GM23248 (cell line): Measurements from ENCODE around the gene MAP3K10. TPM values are rescaled to one million over a fixed set of nuclear protein-coding genes. Genes with fewer than 3 reads are reported as not detected.

Experiments
- DNase-seq: peaks from one replicate; pipeline ENCODE4 v3.0.0-alpha.2; 2015
- H2AFZ ChIP-seq: fragments of 200-600 bp; sonication (generic); 2 replicates; pipeline ENCODE4 v1.6.1; 2016; ENCODE audit warnings: antibody characterized with exemption
- H3F3A ChIP-seq: fragments of 200-600 bp; sonication (generic); 2 replicates; pipeline ENCODE4 v1.6.1; 2016; ENCODE audit warnings: mild to moderate bottlenecking, antibody characterized with exemption, mixed run types; ENCODE audit not compliant: insufficient read depth
- H3K27ac ChIP-seq: fragments of 200-600 bp; sonication (generic); 2 replicates; pipeline ENCODE4 v1.5.1; 2016; ENCODE audit warnings: mild to moderate bottlenecking
- H3K27me3 ChIP-seq: fragments of 200-600 bp; sonication (generic); replicated peaks from 2 replicates; pipeline ENCODE4 v1.6.1; 2016; ENCODE audit warnings: mild to moderate bottlenecking; ENCODE audit not compliant: insufficient read depth
- H3K36me3 ChIP-seq: fragments of 200-600 bp; sonication (generic); 2 replicates; pipeline ENCODE4 v1.6.1; 2016; ENCODE audit warnings: low read depth, mild to moderate bottlenecking
- H3K4me1 ChIP-seq: fragments of 200-600 bp; sonication (generic); 2 replicates; pipeline ENCODE4 v1.6.1; 2016; ENCODE audit warnings: mild to moderate bottlenecking; ENCODE audit not compliant: insufficient read depth
- H3K4me2 ChIP-seq: fragments of 200-600 bp; sonication (generic); one replicate; pipeline ENCODE4 v1.6.1; 2016; ENCODE audit warnings: mild to moderate bottlenecking; ENCODE audit not compliant: unreplicated experiment
- H3K4me3 ChIP-seq: fragments of 200-600 bp; sonication (generic); 2 replicates; pipeline ENCODE4 v1.5.1; 2016; ENCODE audit warnings: mild to moderate bottlenecking
- H3K79me2 ChIP-seq: fragments of 200-600 bp; sonication (generic); 2 replicates; pipeline ENCODE4 v1.6.1; 2016; ENCODE audit warnings: mild to moderate bottlenecking; ENCODE audit not compliant: insufficient read depth
- H3K9ac ChIP-seq: fragments of 200-600 bp; sonication (generic); 2 replicates; pipeline ENCODE4 v1.6.1; 2016; ENCODE audit warnings: mild to moderate bottlenecking
- H3K9me2 ChIP-seq: fragments of 200-600 bp; sonication (generic); 2 replicates; pipeline ENCODE4 v1.6.1; 2016; ENCODE audit warnings: mixed run types, mild to moderate bottlenecking, moderate library complexity; ENCODE audit not compliant: insufficient read depth
- H3K9me3 ChIP-seq: fragments of 200-600 bp; sonication (generic); one replicate; pipeline ENCODE4 v1.6.1; 2017; ENCODE audit warnings: low read depth
- H4K20me1 ChIP-seq: fragments of 200-600 bp; sonication (generic); 2 replicates; pipeline ENCODE4 v1.6.0; 2016; ENCODE audit not compliant: insufficient read depth
- EZH2 ChIP-seq: fragments of 200-600 bp; sonication (generic); IDR thresholded peaks from 2 replicates; pipeline ENCODE4 v1.6.1; 2018; ENCODE audit warnings: antibody characterized with exemption, mild to moderate bottlenecking; ENCODE audit not compliant: insufficient read depth, poor library complexity, severe bottlenecking
- EZH2phosphoT487 ChIP-seq: fragments of 200-600 bp; sonication (generic); IDR thresholded peaks from 2 replicates; pipeline ENCODE4 v1.6.1; 2018; ENCODE audit warnings: antibody characterized with exemption, moderate library complexity, mild to moderate bottlenecking, low read depth; ENCODE audit not compliant: insufficient read depth
- WGBS, 2 experiments: methylation state at CpG; one replicate each; pipeline ENCODE4 v1.1.6; 2015 to 2017; ENCODE audit warnings: low lambda C conversion rate in 2 of 2, low coverage in 1 of 2; ENCODE audit errors: missing lambda C conversion rate in 2 of 2; 5-methylcytosine and 5-hydroxymethylcytosine counted together
- in situ Hi-C: fragments of 300-500 bp; cut with MboI; formaldehyde crosslinking; loops from 2 replicates; pipeline ENCODE4 v1.15.0; 2020
- polyA plus RNA-seq: library from polyadenylated mRNA; unstranded; fragments of >200 nt; fragmentation: Nextera tagmentation; extraction: Ambion mirVana; gene quantifications from 2 replicates; pipeline ENCODE4 v1.2.1, GENCODE V29; 2016
- total RNA-seq: library from RNA; depleted of rRNA; stranded (reverse); fragments of >200 nt; shearing (Covaris generic); gene quantifications from 2 replicates; pipeline ENCODE4 v1.2.3, GENCODE V29; 2014

The MAP3K10 gene
- total and polyA plus RNA-seq, 2 experiments from 2014 or later = 1.8 to 13.1 TPM

GRCh38 chr19:40184273-40184672 is 7.0 kb upstream of the MAP3K10 start:
- Histone ChIP-seq H3K27ac (no peak overlapping the region), H3K9me3 (no peaks in the 10 kb centered on the region), H3K9ac (no peak overlapping the region), H2AFZ (no peak overlapping the region), H3K4me2 (no peak overlapping the region), H3K27me3 (no peaks in the 10 kb centered on the region), H4K20me1 (no peaks in the 10 kb centered on the region), H3K4me1 (no peaks in the 10 kb centered on the region), H3K4me3 (no peak overlapping the region), H3K79me2 (no peaks in the 10 kb centered on the region), H3F3A (no peaks in the 10 kb centered on the region), H3K36me3 (no peaks in the 10 kb centered on the region), H3K9me2 (no peaks in the 10 kb centered on the region)
- TF ChIP-seq EZH2 = no peak
- TF ChIP-seq EZH2phosphoT487 = no peak
- DNase-seq = no peak
- in situ Hi-C loops = no loop called here
- WGBS, 2 experiments = 53 to 59% methylated on average over 1 of the region's 1 CpG

GRCh38 chr19:40191836-40192646 is 815 bp downstream of the MAP3K10 start:
- no peak overlapping the region for H3K27ac ChIP-seq

GRCh38 chr19:40192758-40193586 is 1.7 kb downstream of the MAP3K10 start:
- no peaks in the 10 kb centered on the region for H3K27me3 ChIP-seq
- 72 to 76% methylated on average over 5 of the region's 5 CpGs for WGBS, 2 experiments
- H3K4me2 ChIP-seq = peak overlapping the region; percentile 88
- 0 out of 2 replicates have a peak overlapping the region, but pooled peaks have one; percentile 85 for H3K9ac ChIP-seq
- H3K4me3 ChIP-seq = peak overlapping the region; percentile 81; the same call in 1 of the 2 replicates
- no peak for TF ChIP-seq EZH2phosphoT487
- no peak for TF ChIP-seq EZH2
- H3K4me1 ChIP-seq = peaks cover 7% of the 10 kb centered on the region; the same call in 1 of the 2 replicates
- in situ Hi-C loops = no loop called here
- 0 out of 2 replicates have a peak, but pooled peaks cover 3% of the 10 kb centered on the region for H3F3A ChIP-seq
- no peaks in the 10 kb centered on the region for H3K79me2 ChIP-seq
- no peaks in the 10 kb centered on the region for H3K9me2 ChIP-seq
- H3K27ac ChIP-seq = peak overlapping the region; percentile 15; the same call in 1 of the 2 replicates
- no peak overlapping the region for H2AFZ ChIP-seq
- H4K20me1 ChIP-seq = no peaks in the 10 kb centered on the region
- DNase-seq = peak; percentile 25
- no peaks in the 10 kb centered on the region for H3K9me3 ChIP-seq
- no peaks in the 10 kb centered on the region for H3K36me3 ChIP-seq

More at GRCh38 chr19:40191836-40192646, 815 bp downstream of the MAP3K10 start:
- 14 to 20% methylated on average over 17 to 44 of the region's 62 CpGs for WGBS, 2 experiments
- H3K27me3 ChIP-seq = no peaks in the 10 kb centered on the region
- H2AFZ ChIP-seq = peak overlapping the region; percentile 70
- peak overlapping the region; percentile 88 for H3K4me2 ChIP-seq
- 0 out of 2 replicates have a peak, but pooled peaks cover 3% of the 10 kb centered on the region for H3F3A ChIP-seq
- peaks cover 7% of the 10 kb centered on the region; the same call in 1 of the 2 replicates for H3K4me1 ChIP-seq
- peak overlapping the region; percentile 81 for H3K4me3 ChIP-seq
- no peaks in the 10 kb centered on the region for H3K9me2 ChIP-seq
- no peaks in the 10 kb centered on the region for H3K9me3 ChIP-seq
- H3K36me3 ChIP-seq = no peaks in the 10 kb centered on the region
- DNase-seq = peak; percentile 61
- peak overlapping the region; percentile 85 for H3K9ac ChIP-seq
- H3K79me2 ChIP-seq = no peaks in the 10 kb centered on the region
- in situ Hi-C loops = no loop called here
- TF ChIP-seq EZH2 = no peak
- no peak for TF ChIP-seq EZH2phosphoT487
- no peaks in the 10 kb centered on the region for H4K20me1 ChIP-seq

- Histone ChIP-seq H3K9ac (no peak overlapping the region), H3K4me2 (peak overlapping the region; percentile 30), H3K27me3 (no peaks in the 10 kb centered on the region), H3K4me3 (no peak overlapping the region), H3K9me3 (no peaks in the 10 kb centered on the region), H3K27ac (no peak overlapping the region), H2AFZ (no peak overlapping the region), H4K20me1 (no peaks in the 10 kb centered on the region), H3K79me2 (no peaks in the 10 kb centered on the region), H3K36me3 (no peaks in the 10 kb centered on the region), H3K4me1 (peaks cover 7% of the 10 kb centered on the region; the same call in 1 of the 2 replicates), H3K9me2 (no peaks in the 10 kb centered on the region), H3F3A (0 out of 2 replicates have a peak, but pooled peaks cover 3% of the 10 kb centered on the region)
- WGBS, 2 experiments = 87 to 92% methylated on average over 3 of the region's 3 CpGs
- in situ Hi-C loops = no loop called here
- no peak for TF ChIP-seq EZH2phosphoT487
- no peak for TF ChIP-seq EZH2
- peak; percentile 52 for DNase-seq
Observed at GRCh38 chr19:40193587-40193849, 2.3 kb downstream of the MAP3K10 start.
